Panc1 (cell line): Measurements from ENCODE around the gene SLC25A5. TPM values are rescaled to one million over a fixed set of nuclear protein-coding genes. Genes with fewer than 3 reads are reported as not detected.

Source experiments
- ATAC-seq: fragments of 200-7000 bp; cut with Tn5 transposase; 2 replicates; pipeline ENCODE4 v1.9.1; 2020; ENCODE audit warnings: mild to moderate bottlenecking, moderate library complexity
- BruUV-seq: library from RNA; stranded (reverse); fragments of 400-500 nt; replicated peaks from 2 replicates; lab custom pipeline; 2021; lab: Mats Ljungman, UMichigan
- CTCF ChIA-PET: fragments of 300-600 bp; sonication (Branson Sonifier 250); formaldehyde crosslinking; loops from one replicate; lab custom pipeline; 2022; ENCODE audit warnings: antibody characterized with exemption; lab: Charles Lee
- POLR2A ChIA-PET: fragments of 300-600 bp; sonication (Branson Sonifier 250); formaldehyde crosslinking; loops from one replicate; lab custom pipeline; 2022; ENCODE audit warnings: antibody characterized with exemption; lab: Charles Lee
- DNase-seq: peaks from one replicate; pipeline ENCODE4 v3.0.0-alpha.2; 2010; ENCODE audit warnings: low read depth, low spot score
- H3K27ac ChIP-seq: 2 replicates; pipeline ENCODE4 v1.5.1; 2011; ENCODE audit warnings: mild to moderate bottlenecking, low read length, inconsistent platforms
- H3K27me3 ChIP-seq: fragments of 200-500 bp; sonication (Bioruptor generic); 2 replicates; pipeline ENCODE4 v1.6.0; 2014; ENCODE audit warnings: low read length, inconsistent platforms; ENCODE audit not compliant: control insufficient read depth, insufficient read depth
- H3K36me3 ChIP-seq: fragments of 200-500 bp; sonication (Bioruptor generic); 2 replicates; pipeline ENCODE4 v1.5.1; 2014; ENCODE audit warnings: inconsistent platforms, mild to moderate bottlenecking, low read length, moderate library complexity; ENCODE audit not compliant: control insufficient read depth, insufficient read depth
- H3K4me1 ChIP-seq: 2 replicates; pipeline ENCODE4 v1.5.1; 2011; ENCODE audit warnings: inconsistent platforms, mild to moderate bottlenecking, low read length, moderate library complexity; ENCODE audit not compliant: control insufficient read depth, insufficient read depth
- H3K4me3 ChIP-seq, 2 experiments: 2 replicates each; pipeline ENCODE4 v1.5.1; 2011 to 2012; ENCODE audit warnings: low read depth in 2 of 2, low read length in 2 of 2, mild to moderate bottlenecking in 2 of 2, inconsistent platforms in 1 of 2, moderate library complexity in 1 of 2
- H3K9me3 ChIP-seq: fragments of 200-500 bp; sonication (Bioruptor generic); 2 replicates; pipeline ENCODE4 v1.5.1; 2014; ENCODE audit warnings: low read depth, mild to moderate bottlenecking, inconsistent platforms, low read length, moderate library complexity; ENCODE audit not compliant: control insufficient read depth, insufficient read depth
- POLR2AphosphoS5 ChIP-seq: IDR thresholded peaks from 2 replicates; pipeline ENCODE4 v1.6.1; 2012; ENCODE audit warnings: mild to moderate bottlenecking, low read depth, low read length, moderate library complexity
- SIN3A ChIP-seq: IDR thresholded peaks from 2 replicates; pipeline ENCODE4 v1.6.1; 2012; ENCODE audit warnings: low read depth, mild to moderate bottlenecking, low read length, moderate library complexity, borderline replicate concordance; ENCODE audit not compliant: insufficient read depth
- TCF7L2 ChIP-seq: IDR thresholded peaks from 2 replicates; pipeline ENCODE4 v1.6.1; 2011; ENCODE audit warnings: mild to moderate bottlenecking, low read depth, low read length, inconsistent platforms
- in situ Hi-C: cut with HindIII; loops from 2 replicates; pipeline ENCODE4 v1.10.0; 2016; ENCODE audit warnings: low sequenced_read_pairs, low pct_unique_long_range_greater_than_20kb
- intact Hi-C: fragments of 100-400 bp; cut with micrococcal nuclease; formaldehyde crosslinking; loops from one replicate; pipeline ENCODE4 v1.10.0; 2022; ENCODE audit not compliant: unreplicated experiment
- total RNA-seq: library from RNA; stranded (reverse); gene quantifications from one replicate; pipeline ENCODE4 v1.2.1, GENCODE V29; 2021; ENCODE audit not compliant: unreplicated experiment
- TF ChIP-seq, protein P1 (sequence below): fragments of 450-650 bp; IDR thresholded peaks from 2 replicates; pipeline ENCODE4 v1.5.1; 2017; ENCODE audit warnings: mild to moderate bottlenecking
- TF ChIP-seq, protein P2 (sequence below), 2 experiments: IDR thresholded peaks; 2 replicates each; pipeline ENCODE4 v1.6.1; 2011 to 2012; ENCODE audit warnings: low read depth in 2 of 2, control low read depth in 1 of 2, low read length in 1 of 2, mild to moderate bottlenecking in 1 of 2, moderate library complexity in 1 of 2; ENCODE audit not compliant: insufficient read depth in 1 of 2

The SLC25A5 gene
- total RNA-seq, 1 experiment from 2014 or later = 709 TPM

DNA sequence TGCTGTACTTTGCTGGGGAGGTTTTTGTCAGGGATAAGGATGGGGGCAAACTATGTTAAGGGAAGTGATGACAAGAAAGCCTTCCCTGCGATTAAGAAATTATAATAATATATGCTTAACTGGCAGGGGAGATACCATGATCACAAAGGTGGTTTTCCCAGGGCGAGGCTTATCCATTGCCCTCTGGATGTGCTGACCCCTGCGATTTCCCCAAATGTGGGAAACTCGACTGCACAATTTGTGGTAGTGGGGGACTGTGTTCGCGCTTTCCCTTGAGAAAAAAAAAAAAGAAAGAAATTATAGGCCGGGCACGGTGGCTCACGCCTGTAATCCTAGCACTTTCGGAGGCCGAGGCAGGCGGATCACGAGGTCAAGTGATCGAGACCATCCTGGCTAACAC lies 44.6 kb upstream of the SLC25A5 start:
- no peaks in the 10 kb centered on the region for H3K4me1 ChIP-seq
- no peaks in the 10 kb centered on the region for H3K9me3 ChIP-seq
- no peak overlapping the region for H3K4me3 ChIP-seq
- intact Hi-C loops (no loop called here), in situ Hi-C loops (no loop called here)
- TF ChIP-seq, protein P1, sequence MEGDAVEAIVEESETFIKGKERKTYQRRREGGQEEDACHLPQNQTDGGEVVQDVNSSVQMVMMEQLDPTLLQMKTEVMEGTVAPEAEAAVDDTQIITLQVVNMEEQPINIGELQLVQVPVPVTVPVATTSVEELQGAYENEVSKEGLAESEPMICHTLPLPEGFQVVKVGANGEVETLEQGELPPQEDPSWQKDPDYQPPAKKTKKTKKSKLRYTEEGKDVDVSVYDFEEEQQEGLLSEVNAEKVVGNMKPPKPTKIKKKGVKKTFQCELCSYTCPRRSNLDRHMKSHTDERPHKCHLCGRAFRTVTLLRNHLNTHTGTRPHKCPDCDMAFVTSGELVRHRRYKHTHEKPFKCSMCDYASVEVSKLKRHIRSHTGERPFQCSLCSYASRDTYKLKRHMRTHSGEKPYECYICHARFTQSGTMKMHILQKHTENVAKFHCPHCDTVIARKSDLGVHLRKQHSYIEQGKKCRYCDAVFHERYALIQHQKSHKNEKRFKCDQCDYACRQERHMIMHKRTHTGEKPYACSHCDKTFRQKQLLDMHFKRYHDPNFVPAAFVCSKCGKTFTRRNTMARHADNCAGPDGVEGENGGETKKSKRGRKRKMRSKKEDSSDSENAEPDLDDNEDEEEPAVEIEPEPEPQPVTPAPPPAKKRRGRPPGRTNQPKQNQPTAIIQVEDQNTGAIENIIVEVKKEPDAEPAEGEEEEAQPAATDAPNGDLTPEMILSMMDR = no peak
- no peak for TF ChIP-seq SIN3A
- TF ChIP-seq TCF7L2 = no peak
- TF ChIP-seq POLR2AphosphoS5 = no peak
- ChIA-PET CTCF (interaction anchor here (0.7 kb wide), 1 partner anchor 229 kb away, joined by 3 read pairs; no protein-coding TSS in a partner anchor), POLR2A (no interaction called here)
- no peaks in the 10 kb centered on the region for H3K27me3 ChIP-seq
- DNase-seq = no peak
- ATAC-seq = no peak
- no peak overlapping the region for H3K27ac ChIP-seq
- 0 out of 2 replicates have a peak, but pooled peaks cover 2% of the 10 kb centered on the region for H3K36me3 ChIP-seq
- no TSS peak for BruUV-seq

DNA sequence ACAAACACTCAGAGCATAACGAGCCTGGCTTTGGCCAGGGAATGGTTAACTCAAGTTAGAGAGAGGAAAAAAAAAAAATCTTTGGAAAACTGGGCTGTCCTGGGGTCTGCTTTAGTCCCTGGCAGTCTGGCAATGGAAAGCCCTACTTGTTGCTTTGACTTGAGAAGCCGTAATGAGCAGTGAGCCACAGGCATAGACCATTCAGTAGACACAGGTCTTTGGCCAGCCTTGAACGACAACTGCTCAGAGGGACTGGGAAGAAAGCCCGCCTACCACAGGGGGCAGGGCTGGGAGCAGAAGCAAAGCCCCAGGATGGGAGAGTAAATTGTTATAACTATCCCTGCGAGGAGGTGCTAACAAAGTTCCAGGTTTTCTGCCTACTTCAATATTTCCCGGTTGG lies 43.2 kb upstream of the SLC25A5 start:
- ATAC-seq = no peak
- H3K36me3 ChIP-seq = 0 out of 2 replicates have a peak, but pooled peaks cover 2% of the 10 kb centered on the region
- H3K9me3 ChIP-seq = no peaks in the 10 kb centered on the region
- TF ChIP-seq, protein P2, sequence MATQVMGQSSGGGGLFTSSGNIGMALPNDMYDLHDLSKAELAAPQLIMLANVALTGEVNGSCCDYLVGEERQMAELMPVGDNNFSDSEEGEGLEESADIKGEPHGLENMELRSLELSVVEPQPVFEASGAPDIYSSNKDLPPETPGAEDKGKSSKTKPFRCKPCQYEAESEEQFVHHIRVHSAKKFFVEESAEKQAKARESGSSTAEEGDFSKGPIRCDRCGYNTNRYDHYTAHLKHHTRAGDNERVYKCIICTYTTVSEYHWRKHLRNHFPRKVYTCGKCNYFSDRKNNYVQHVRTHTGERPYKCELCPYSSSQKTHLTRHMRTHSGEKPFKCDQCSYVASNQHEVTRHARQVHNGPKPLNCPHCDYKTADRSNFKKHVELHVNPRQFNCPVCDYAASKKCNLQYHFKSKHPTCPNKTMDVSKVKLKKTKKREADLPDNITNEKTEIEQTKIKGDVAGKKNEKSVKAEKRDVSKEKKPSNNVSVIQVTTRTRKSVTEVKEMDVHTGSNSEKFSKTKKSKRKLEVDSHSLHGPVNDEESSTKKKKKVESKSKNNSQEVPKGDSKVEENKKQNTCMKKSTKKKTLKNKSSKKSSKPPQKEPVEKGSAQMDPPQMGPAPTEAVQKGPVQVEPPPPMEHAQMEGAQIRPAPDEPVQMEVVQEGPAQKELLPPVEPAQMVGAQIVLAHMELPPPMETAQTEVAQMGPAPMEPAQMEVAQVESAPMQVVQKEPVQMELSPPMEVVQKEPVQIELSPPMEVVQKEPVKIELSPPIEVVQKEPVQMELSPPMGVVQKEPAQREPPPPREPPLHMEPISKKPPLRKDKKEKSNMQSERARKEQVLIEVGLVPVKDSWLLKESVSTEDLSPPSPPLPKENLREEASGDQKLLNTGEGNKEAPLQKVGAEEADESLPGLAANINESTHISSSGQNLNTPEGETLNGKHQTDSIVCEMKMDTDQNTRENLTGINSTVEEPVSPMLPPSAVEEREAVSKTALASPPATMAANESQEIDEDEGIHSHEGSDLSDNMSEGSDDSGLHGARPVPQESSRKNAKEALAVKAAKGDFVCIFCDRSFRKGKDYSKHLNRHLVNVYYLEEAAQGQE (IDR thresholded peaks at IDR 0.05; ENCODE audit: insufficient read depth in 1 of 2, low read depth in 2 of 2, low read length in 1 of 2) = no peak
- TF ChIP-seq POLR2AphosphoS5 (no peak), TCF7L2 (no peak), SIN3A (no peak)
- TF ChIP-seq, protein P1 = no peak
- no peak for DNase-seq
- no TSS peak for BruUV-seq
- H3K27ac ChIP-seq = no peak overlapping the region
- intact Hi-C loops (no loop called here), in situ Hi-C loops (no loop called here)
- POLR2A ChIA-PET = no interaction called here
- CTCF ChIA-PET = no interaction called here
- no peaks in the 10 kb centered on the region for H3K27me3 ChIP-seq
- no peaks in the 10 kb centered on the region for H3K4me1 ChIP-seq
- no peak overlapping the region for H3K4me3 ChIP-seq
